Stimulated activated CD4-positive, alpha-beta T cell treated with anti-CD3 and anti-CD28 coated beads, Interleukin-1b, Interleukin-23, amount 100 ng/mL, for 24 hours (primary cell): ENCODE data around the gene RUFY4.
A peak's percentile ranks its signal among the peaks of the same experiment; 100 is the strongest.
"Not testable (repeated sequence)": the region's sequence is repeated elsewhere in the genome, so short reads cannot be mapped to it uniquely, and the experiment has no call there.

Experiments
- DNase-seq, 4 experiments: peaks; one replicate each; pipeline ENCODE4 v3.0.0-alpha.2; 2020; ENCODE audit warnings: low read depth in 4 of 4, low spot score in 1 of 4

The RUFY4 gene

GRCh38 chr2:218030409-218031195, 38.5 kb upstream of the RUFY4 start:
- no peak for DNase-seq

DNA sequence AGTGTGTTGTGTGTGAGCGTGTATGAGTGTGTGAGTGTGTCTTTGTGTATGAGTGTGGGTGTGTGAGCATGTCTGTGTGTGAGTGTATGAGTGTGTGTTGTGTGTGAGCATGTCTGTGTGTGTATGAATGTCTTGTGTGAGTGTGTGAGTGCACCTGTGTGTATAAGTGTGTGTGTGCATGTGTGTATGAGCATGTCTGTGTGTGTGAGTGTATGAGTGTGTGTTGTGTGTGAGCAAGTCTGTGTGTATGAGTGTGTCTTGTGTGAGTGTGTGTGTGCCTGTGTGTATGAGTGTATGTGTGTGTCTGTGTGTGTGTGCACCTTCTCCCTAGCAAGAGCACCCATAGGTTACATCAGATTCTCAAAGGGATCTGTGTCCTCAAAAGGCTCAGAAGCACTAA, 37.8 kb upstream of the RUFY4 start:
- no peak for DNase-seq

- DNase-seq: no peak
Measured at GRCh38 chr2:218031771-218032257, 37.2 kb upstream of the RUFY4 start.

- no peak for DNase-seq
Measured at GRCh38 chr2:218032336-218033171, 36.5 kb upstream of the RUFY4 start.

DNA sequence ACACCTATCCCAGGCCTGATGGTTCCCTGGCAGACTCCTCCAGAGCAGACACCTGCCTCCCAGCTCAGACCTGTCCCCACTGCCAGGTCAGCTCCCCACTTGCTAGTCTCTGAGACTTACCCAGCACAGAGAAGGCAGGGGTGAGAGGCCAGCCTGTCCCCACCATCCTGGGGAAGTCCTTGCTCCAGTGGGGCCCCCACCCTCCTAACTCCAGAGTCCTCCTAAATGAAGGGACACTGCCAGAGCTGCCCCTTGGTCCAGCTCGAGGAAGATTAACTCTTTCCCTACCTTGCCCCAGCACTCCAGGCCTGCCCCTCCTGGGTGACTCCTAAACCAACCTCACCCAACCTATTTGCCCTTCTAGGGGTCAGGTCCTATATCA, 35.9 kb upstream of the RUFY4 start:
- DNase-seq: no peak

DNA sequence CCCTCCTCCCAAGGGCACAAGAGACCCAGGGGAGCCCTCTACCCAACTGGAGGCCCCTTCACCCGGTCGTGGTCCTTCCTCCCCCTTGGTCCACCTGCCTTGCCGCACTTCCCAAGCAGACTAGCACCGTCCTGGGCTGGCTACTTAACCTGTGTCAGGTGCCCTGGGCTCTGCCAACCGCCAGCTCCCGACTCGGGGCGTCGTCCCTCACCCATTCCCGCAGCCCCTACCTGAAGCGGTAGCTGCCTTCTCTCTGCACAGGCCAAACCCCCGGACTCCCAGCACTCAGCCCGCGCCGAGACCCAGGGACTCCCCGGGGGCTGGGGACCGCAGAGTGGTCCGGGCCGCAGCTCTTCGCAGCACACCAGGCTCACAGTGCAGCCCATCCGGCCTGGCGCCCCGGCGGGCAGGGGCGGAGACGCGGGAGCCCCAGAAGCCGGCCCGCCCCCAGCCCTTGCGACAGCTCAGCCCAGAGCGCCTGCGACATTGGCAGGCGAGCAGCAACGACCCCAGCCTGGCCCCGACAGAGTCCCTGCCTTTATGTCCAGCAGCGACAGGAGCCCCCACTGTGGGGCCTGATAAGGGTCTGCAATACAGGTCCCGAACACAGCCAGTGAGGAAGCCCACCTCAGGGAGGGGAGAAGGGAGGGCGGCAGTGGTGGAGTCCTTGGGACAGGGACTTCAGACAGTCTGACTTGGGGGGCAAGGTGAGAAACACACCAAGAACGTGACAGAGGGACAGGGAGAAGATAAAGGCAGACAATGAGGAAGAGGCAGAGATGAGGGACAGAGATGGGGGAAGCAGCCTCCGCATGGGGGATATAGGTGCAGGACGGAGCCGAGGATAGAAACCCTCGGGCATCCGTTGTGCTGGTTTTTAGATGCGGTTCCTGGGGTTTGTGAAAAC, 35.2 kb upstream of the RUFY4 start:
- DNase-seq: no peak

DNA sequence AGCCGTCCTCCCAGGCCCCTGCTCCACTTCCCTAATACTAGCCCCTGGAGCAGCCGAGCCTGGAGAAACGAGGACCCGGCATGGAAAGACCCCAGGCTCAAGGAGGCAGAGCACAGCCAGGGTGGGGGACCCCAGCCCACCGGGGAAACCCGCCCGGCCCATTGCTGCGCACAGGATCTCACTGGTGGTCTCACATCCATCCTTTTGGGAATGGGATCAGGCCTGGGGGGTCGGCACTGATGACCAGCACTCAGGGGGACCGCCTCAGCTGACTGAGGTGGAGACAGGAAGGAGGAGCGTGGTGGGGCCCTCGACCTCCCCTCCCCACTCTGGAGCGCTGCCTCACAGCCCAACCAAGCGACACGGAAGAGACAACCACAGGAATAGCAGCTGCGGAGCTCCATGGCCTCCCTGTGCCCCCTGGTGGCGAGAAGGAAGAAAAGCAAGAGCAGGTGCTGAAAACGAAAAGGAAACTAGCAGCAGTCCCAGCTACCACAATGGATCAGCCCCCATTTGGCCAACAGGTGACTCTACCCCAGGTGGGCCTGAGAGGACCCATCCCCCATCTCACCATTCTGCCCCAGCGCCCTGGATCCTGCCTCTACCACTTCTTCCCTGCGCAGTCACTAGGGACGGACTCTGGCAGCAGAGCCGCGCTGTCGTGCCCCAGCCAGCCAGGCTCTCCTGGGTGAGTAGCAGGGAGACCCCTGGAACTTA, 34.4 kb upstream of the RUFY4 start:
- peak in 3 of 4 experiments; percentile 38 to 50 (median 48) for DNase-seq

DNA sequence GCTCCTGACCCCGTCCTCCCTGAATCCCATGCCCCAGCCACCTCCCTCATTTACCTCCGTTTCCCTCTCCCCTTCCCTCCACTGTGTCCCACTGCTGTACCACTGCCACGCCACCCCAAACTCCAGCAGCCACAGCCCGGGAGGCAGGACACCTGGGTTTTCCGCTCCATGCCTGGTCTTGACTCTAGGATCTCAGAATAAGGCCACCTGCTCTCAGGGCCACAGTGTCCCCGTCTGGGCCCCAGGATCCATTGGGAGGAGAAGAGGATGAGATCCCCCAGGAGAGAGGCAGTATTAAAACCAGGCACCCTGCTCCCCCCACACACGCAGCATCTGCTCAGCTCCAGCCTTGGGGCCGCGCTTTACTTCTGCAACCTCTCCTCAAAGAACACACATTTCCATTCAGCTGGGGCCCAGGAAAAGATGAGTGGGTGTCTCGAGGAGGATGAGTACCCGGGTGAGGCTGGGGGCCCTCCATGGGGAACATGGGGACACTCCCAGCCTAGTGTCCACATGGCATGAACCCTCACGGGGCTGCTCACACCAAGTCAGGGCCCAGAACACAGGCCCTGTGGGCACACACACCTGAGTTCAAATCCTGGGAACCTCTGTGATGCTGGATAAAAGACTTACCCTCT, 33.5 kb upstream of the RUFY4 start:
- DNase-seq: no peak

DNA sequence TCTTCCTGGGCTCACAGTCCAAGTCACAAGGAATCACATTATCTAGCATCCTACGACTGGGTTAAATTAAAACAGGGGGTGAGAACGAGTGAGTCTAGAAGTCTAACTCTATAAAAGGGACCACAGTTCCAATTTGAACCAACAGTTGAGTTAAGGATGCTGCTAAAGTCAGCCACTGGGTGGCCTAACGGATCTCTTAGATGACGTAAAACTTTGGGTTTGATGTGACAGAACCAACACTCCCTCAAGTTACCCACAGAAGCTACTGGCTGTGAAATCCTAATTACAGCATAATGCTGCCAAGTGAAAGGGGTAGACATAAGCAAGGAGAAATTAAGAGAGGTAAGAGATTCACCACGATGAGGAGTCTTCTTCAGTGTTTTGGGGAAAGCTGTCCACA, 32.7 kb upstream of the RUFY4 start:
- no peak for DNase-seq

- DNase-seq: no peak
Measured at GRCh38 chr2:218039171-218039570, 29.9 kb upstream of the RUFY4 start.

DNA sequence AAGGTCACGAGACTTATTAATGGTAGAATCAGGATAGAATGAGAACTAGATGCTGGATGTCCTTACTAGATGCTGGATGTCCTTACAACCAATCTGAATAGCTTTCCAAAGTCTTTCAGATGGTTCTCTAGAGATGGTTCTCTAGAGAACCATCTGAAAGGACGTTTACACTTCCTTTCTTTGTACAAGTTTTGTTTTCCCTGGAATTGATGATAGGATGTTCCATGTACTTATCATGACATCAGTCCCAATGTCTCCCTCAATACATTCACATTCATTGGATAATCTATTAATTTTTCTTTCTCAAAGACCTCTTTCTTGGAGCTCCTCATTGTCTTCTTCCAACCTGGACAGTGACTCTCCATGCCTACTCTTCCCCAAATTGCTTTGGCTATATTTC, 28.2 kb upstream of the RUFY4 start:
- DNase-seq: no peak

DNA sequence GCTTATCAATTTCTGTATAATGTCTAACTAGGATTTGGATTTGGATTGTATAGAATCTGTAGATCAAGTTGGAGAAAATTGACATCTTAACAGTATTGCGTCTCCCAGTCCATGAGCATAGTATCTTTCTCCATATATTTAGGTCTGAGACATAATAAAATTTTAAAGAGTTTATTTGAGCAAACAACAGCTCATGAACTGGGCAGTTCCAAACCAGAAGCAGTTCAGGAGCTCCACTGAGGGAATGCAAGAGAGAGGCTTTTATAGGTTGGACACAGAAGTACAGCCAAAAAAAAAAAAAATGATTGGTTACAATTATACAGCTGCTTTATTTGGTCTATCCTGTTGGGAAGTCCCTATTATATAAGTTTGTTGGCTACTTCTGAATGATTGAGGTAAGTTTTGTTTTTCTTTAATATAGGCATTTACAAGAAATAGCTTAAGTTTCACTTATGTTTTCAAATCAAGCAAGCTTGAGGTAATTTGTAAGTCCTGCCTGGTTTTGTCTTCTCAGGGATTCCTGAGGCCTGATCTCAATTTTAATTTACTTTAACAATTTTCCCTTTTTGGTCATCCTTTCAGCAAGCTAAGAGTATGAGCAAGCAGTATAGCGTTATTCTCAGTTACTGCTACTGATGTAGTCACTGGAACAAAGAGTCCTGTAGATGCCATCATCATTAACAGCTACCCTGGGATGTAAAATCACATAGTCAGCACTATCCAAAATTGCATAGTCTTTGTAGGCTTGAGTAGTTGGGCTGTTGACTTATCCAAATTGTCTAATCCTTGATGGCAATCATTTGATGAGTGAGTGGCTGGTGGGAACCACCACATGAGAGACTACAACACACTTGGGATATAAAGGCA, 27.5 kb upstream of the RUFY4 start:
- no peak for DNase-seq

GRCh38 chr2:218043100-218043499, 26.0 kb upstream of the RUFY4 start:
- DNase-seq: no peak

GRCh38 chr2:218043701-218044109, 25.3 kb upstream of the RUFY4 start:
- no peak for DNase-seq

DNA sequence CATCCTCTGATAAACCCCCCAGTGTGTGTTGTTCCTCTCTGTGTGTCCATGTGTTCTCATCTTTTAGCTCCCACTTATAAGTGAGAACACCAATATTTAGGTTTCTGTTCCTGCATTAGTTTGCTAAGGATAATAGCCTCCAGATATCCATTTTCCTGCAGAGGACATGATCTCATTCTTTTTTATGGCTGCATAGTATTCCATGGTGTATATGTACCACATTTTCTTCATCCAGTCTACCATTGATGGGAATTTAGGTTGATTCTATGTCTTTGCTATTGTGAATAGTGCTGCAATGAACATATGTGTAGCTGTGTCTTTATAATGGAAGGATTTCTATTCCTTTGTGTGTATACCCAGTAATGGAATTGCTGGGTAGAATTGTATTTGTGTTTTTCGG, 24.5 kb upstream of the RUFY4 start:
- DNase-seq: not testable (repeated sequence)

- no peak for DNase-seq
Measured at GRCh38 chr2:218046238-218046637, 22.8 kb upstream of the RUFY4 start.

- DNase-seq: no peak
Measured at GRCh38 chr2:218047536-218048225, 21.4 kb upstream of the RUFY4 start.

GRCh38 chr2:218051903-218052302, 17.1 kb upstream of the RUFY4 start:
- no peak for DNase-seq

GRCh38 chr2:218059289-218059688, 9.8 kb upstream of the RUFY4 start:
- no peak for DNase-seq
